Measurements from ENCODE around the gene SUOX.
"Not testable (repeated sequence)": the region's sequence is repeated elsewhere in the genome, so short reads cannot be mapped to it uniquely, and the experiment has no call there.

Gene SUOX

GRCh38 chr12:56029166-56029519 lies 32.1 kb downstream of the SUOX start:
- Histone ChIP-seq H3K4me3 (ENCODE audit: low read length) (no peak overlapping the region), H3K9me3 (ENCODE audit: insufficient read depth, low read depth, low read length) (no peaks in the 10 kb centered on the region), H3K27me3 (ENCODE audit: insufficient read depth, low read length) (no peaks in the 10 kb centered on the region), H3K9ac (ENCODE audit: low read depth, low read length) (no peak overlapping the region), H3K36me3 (ENCODE audit: insufficient read depth, low read depth, low read length) (peaks cover 75% of the 10 kb centered on the region), H3K27ac (ENCODE audit: low read length) (no peak overlapping the region), H3K4me1 (ENCODE audit: insufficient read depth, low read length) (no peaks in the 10 kb centered on the region)

GRCh38 chr12:56029666-56030293 lies 32.7 kb downstream of the SUOX start:
- H3K9ac ChIP-seq (ENCODE audit: low read depth, low read length), result no peak overlapping the region
- H3K36me3 ChIP-seq (ENCODE audit: insufficient read depth, low read depth, low read length), result peaks cover 75% of the 10 kb centered on the region
- H3K9me3 ChIP-seq (ENCODE audit: insufficient read depth, low read depth, low read length), result no peaks in the 10 kb centered on the region
- no peak overlapping the region for H3K27ac ChIP-seq (ENCODE audit: low read length)
- no peaks in the 10 kb centered on the region for H3K27me3 ChIP-seq (ENCODE audit: insufficient read depth, low read length)
- no peak overlapping the region for H3K4me3 ChIP-seq (ENCODE audit: low read length)
- H3K4me1 ChIP-seq (ENCODE audit: insufficient read depth, low read length), result no peaks in the 10 kb centered on the region

- Histone ChIP-seq H3K4me3 (ENCODE audit: low read length) (no peak overlapping the region), H3K36me3 (ENCODE audit: insufficient read depth, low read depth, low read length) (peaks cover 79% of the 10 kb centered on the region), H3K27ac (ENCODE audit: low read length) (no peak overlapping the region)
Observed at GRCh38 chr12:56031987-56032386, 34.9 kb downstream of the SUOX start.

GRCh38 chr12:56034586-56035332 lies 37.7 kb downstream of the SUOX start:
- no peaks in the 10 kb centered on the region for H3K4me1 ChIP-seq (ENCODE audit: insufficient read depth, low read length)
- no peak overlapping the region for H3K4me3 ChIP-seq (ENCODE audit: low read length)
- H3K9ac ChIP-seq (ENCODE audit: low read depth, low read length), result no peak overlapping the region
- no peak overlapping the region for H3K27ac ChIP-seq (ENCODE audit: low read length)
- H3K27me3 ChIP-seq (ENCODE audit: insufficient read depth, low read length), result no peaks in the 10 kb centered on the region
- H3K9me3 ChIP-seq (ENCODE audit: insufficient read depth, low read depth, low read length), result no peaks in the 10 kb centered on the region
- H3K36me3 ChIP-seq (ENCODE audit: insufficient read depth, low read depth, low read length), result peaks cover 67% of the 10 kb centered on the region

More at GRCh38 chr12:56031987-56032386, 34.9 kb downstream of the SUOX start:
- Histone ChIP-seq H3K27me3 (ENCODE audit: insufficient read depth, low read length) (no peaks in the 10 kb centered on the region), H3K9ac (ENCODE audit: low read depth, low read length) (no peak overlapping the region), H3K4me1 (ENCODE audit: insufficient read depth, low read length) (no peaks in the 10 kb centered on the region), H3K9me3 (ENCODE audit: insufficient read depth, low read depth, low read length) (no peaks in the 10 kb centered on the region)

- H3K4me1 ChIP-seq (ENCODE audit: insufficient read depth, low read length), result no peaks in the 10 kb centered on the region
- H3K27me3 ChIP-seq (ENCODE audit: insufficient read depth, low read length), result no peaks in the 10 kb centered on the region
- H3K9me3 ChIP-seq (ENCODE audit: insufficient read depth, low read depth, low read length), result no peaks in the 10 kb centered on the region
- H3K36me3 ChIP-seq (ENCODE audit: insufficient read depth, low read depth, low read length), result peaks cover 55% of the 10 kb centered on the region
- peak overlapping the region; percentile 58; the same call in 1 of the 2 replicates for H3K9ac ChIP-seq (ENCODE audit: low read depth, low read length)
- no peak overlapping the region for H3K27ac ChIP-seq (ENCODE audit: low read length)
- no peak overlapping the region for H3K4me3 ChIP-seq (ENCODE audit: low read length)
Observed at GRCh38 chr12:56037161-56037560, 40.1 kb downstream of the SUOX start.

GRCh38 chr12:56038022-56038655 lies 41.1 kb downstream of the SUOX start:
- Histone ChIP-seq H3K27ac (ENCODE audit: low read length) (no peak overlapping the region), H3K9me3 (ENCODE audit: insufficient read depth, low read depth, low read length) (no peaks in the 10 kb centered on the region), H3K9ac (ENCODE audit: low read depth, low read length) (no peak overlapping the region), H3K4me3 (ENCODE audit: low read length) (no peak overlapping the region), H3K36me3 (ENCODE audit: insufficient read depth, low read depth, low read length) (peaks cover 52% of the 10 kb centered on the region), H3K4me1 (ENCODE audit: insufficient read depth, low read length) (no peaks in the 10 kb centered on the region), H3K27me3 (ENCODE audit: insufficient read depth, low read length) (no peaks in the 10 kb centered on the region)

GRCh38 chr12:56040151-56040550 lies 43.1 kb downstream of the SUOX start:
- Histone ChIP-seq H3K27ac (ENCODE audit: low read length) (no peak overlapping the region), H3K9ac (ENCODE audit: low read depth, low read length) (no peak overlapping the region), H3K27me3 (ENCODE audit: insufficient read depth, low read length) (no peaks in the 10 kb centered on the region), H3K4me3 (ENCODE audit: low read length) (no peak overlapping the region), H3K36me3 (ENCODE audit: insufficient read depth, low read depth, low read length) (peaks cover 54% of the 10 kb centered on the region), H3K9me3 (ENCODE audit: insufficient read depth, low read depth, low read length) (no peaks in the 10 kb centered on the region), H3K4me1 (ENCODE audit: insufficient read depth, low read length) (0 out of 2 replicates have a peak, but pooled peaks cover 4% of the 10 kb centered on the region)

- Histone ChIP-seq H3K4me3 (ENCODE audit: low read length) (peak overlapping the region; percentile 68), H3K27ac (ENCODE audit: low read length) (peak overlapping the region; percentile 26), H3K9ac (ENCODE audit: low read depth, low read length) (peak overlapping the region; percentile 69; the same call in 1 of the 2 replicates), H3K4me1 (ENCODE audit: insufficient read depth, low read length) (0 out of 2 replicates have a peak, but pooled peaks cover 4% of the 10 kb centered on the region), H3K9me3 (ENCODE audit: insufficient read depth, low read depth, low read length) (no peaks in the 10 kb centered on the region), H3K27me3 (ENCODE audit: insufficient read depth, low read length) (no peaks in the 10 kb centered on the region), H3K36me3 (ENCODE audit: insufficient read depth, low read depth, low read length) (peaks cover 51% of the 10 kb centered on the region)
Observed at GRCh38 chr12:56040963-56041551, 44.0 kb downstream of the SUOX start.

- Histone ChIP-seq H3K9me3 (ENCODE audit: insufficient read depth, low read depth, low read length) (no peaks in the 10 kb centered on the region), H3K4me1 (ENCODE audit: insufficient read depth, low read length) (0 out of 2 replicates have a peak, but pooled peaks cover 4% of the 10 kb centered on the region), H3K9ac (ENCODE audit: low read depth, low read length) (peak within 1 kb of the TSS; percentile 96), H3K4me3 (ENCODE audit: low read length) (peak within 1 kb of the TSS; percentile 89), H3K36me3 (ENCODE audit: insufficient read depth, low read depth, low read length) (peaks cover 45% of the 10 kb centered on the region), H3K27me3 (ENCODE audit: insufficient read depth, low read length) (no peaks in the 10 kb centered on the region), H3K27ac (ENCODE audit: low read length) (peak within 1 kb of the TSS; percentile 78)
Observed at GRCh38 chr12:56041552-56042429, 44.7 kb downstream of the SUOX start, which contains the start of gene RPS26. Gene RPS26 (plus strand): TSS chr12:56041918. CDS start chr12:56042167, 249 bp downstream.

GRCh38 chr12:56042430-56042813 lies 45.3 kb downstream of the SUOX start:
- not testable (repeated sequence) for H3K4me1 ChIP-seq (ENCODE audit: insufficient read depth, low read length); H3K9me3 ChIP-seq (ENCODE audit: insufficient read depth, low read depth, low read length); H3K27me3 ChIP-seq (ENCODE audit: insufficient read depth, low read length)
- Histone ChIP-seq H3K27ac (ENCODE audit: low read length) (peak overlapping the region; percentile 78), H3K4me3 (ENCODE audit: low read length) (peak overlapping the region; percentile 89), H3K36me3 (ENCODE audit: insufficient read depth, low read depth, low read length) (peaks cover 41% of the 10 kb centered on the region), H3K9ac (ENCODE audit: low read depth, low read length) (peak overlapping the region; percentile 96)

- 0 out of 2 replicates have a peak, but pooled peaks cover 4% of the 10 kb centered on the region for H3K4me1 ChIP-seq (ENCODE audit: insufficient read depth, low read length)
Observed at GRCh38 chr12:56042843-56043242, 45.8 kb downstream of the SUOX start.

More at GRCh38 chr12:56042843-56043242, 45.8 kb downstream of the SUOX start:
- Histone ChIP-seq H3K27me3 (ENCODE audit: insufficient read depth, low read length) (no peaks in the 10 kb centered on the region), H3K4me3 (ENCODE audit: low read length) (peak overlapping the region; percentile 89), H3K36me3 (ENCODE audit: insufficient read depth, low read depth, low read length) (peaks cover 38% of the 10 kb centered on the region), H3K9ac (ENCODE audit: low read depth, low read length) (peak overlapping the region; percentile 96), H3K9me3 (ENCODE audit: insufficient read depth, low read depth, low read length) (no peaks in the 10 kb centered on the region), H3K27ac (ENCODE audit: low read length) (peak overlapping the region; percentile 78)
